KMS-11 (cell line): Measurements from ENCODE around the gene KRT75.

ENCODE experiments used
- H2AFZ ChIP-seq: fragments of 200-600 bp; sonication (generic); 2 replicates; pipeline ENCODE4 v1.6.1; 2016; ENCODE audit warnings: antibody characterized with exemption, mixed run types, low read depth
- H3K27ac ChIP-seq: fragments of 200-600 bp; sonication (generic); 2 replicates; pipeline ENCODE4 v1.6.1; 2016; ENCODE audit warnings: mild to moderate bottlenecking, mixed run types
- H3K27me3 ChIP-seq: fragments of 200-600 bp; sonication (generic); 2 replicates; pipeline ENCODE4 v1.6.1; 2017; ENCODE audit warnings: mild to moderate bottlenecking, low read depth, mixed run types, moderate library complexity; ENCODE audit not compliant: insufficient read depth
- H3K36me3 ChIP-seq: fragments of 200-600 bp; sonication (generic); 2 replicates; pipeline ENCODE4 v1.6.1; 2017; ENCODE audit warnings: mild to moderate bottlenecking, mixed run types; ENCODE audit not compliant: insufficient read depth
- H3K4me1 ChIP-seq: fragments of 200-600 bp; sonication (generic); 2 replicates; pipeline ENCODE4 v1.6.1; 2016; ENCODE audit warnings: mild to moderate bottlenecking, low read depth, mixed run types; ENCODE audit not compliant: poor library complexity, severe bottlenecking
- H3K4me2 ChIP-seq: fragments of 200-600 bp; sonication (generic); 2 replicates; pipeline ENCODE4 v1.7.0; 2016; ENCODE audit warnings: mild to moderate bottlenecking, mixed run types
- H3K4me3 ChIP-seq: fragments of 200-600 bp; sonication (generic); IDR thresholded peaks from 2 replicates; pipeline ENCODE4 v1.6.1; 2017; ENCODE audit warnings: low read depth, low read length, mixed read lengths; ENCODE audit not compliant: insufficient read depth
- H3K79me2 ChIP-seq: fragments of 200-600 bp; sonication (generic); 2 replicates; pipeline ENCODE4 v1.6.1; 2016; ENCODE audit warnings: low read depth, mixed run types; ENCODE audit not compliant: insufficient read depth
- H3K9ac ChIP-seq: fragments of 200-600 bp; sonication (generic); 2 replicates; pipeline ENCODE4 v1.6.1; 2016; ENCODE audit warnings: mild to moderate bottlenecking, mixed run types
- H4K20me1 ChIP-seq: fragments of 200-600 bp; sonication (generic); 2 replicates; pipeline ENCODE4 v1.6.1; 2016; ENCODE audit warnings: mild to moderate bottlenecking, mixed run types; ENCODE audit not compliant: insufficient read depth
- CTCF ChIP-seq: fragments of 200-600 bp; sonication (generic); conservative IDR thresholded peaks from 2 replicates; pipeline ENCODE4 v1.6.1; 2017; ENCODE audit warnings: low read depth, mild to moderate bottlenecking, antibody characterized with exemption, low read length, moderate library complexity, mixed read lengths

The KRT75 gene

GRCh38 chr12:52427083-52427482 lies 7.1 kb downstream of the KRT75 start:
- H3K4me3 ChIP-seq, result no peak overlapping the region
- peaks cover 44% of the 10 kb centered on the region for H3K27me3 ChIP-seq
- no peak overlapping the region for H2AFZ ChIP-seq

DNA sequence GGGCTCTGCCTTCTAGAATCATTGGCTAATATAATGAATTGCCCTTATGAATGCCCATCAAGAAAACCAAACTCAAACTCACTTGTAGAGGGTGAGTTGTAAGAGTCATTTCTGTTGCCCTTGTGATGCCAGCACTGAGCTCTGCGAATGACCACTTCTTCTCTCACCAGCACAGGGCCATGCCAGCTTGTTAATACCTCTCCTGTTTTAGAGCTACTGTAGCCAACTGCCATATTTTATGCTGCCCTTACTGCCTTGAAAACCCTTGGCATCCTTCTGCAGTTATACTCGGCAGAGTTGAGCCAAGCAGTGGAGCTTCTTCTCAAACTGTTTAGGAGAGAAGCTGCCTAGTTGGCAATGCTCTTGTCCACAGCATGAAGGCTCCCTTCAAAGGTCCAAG lies 8.1 kb downstream of the KRT75 start:
- H3K4me2 ChIP-seq, result no peak overlapping the region
- no peak overlapping the region for H3K27ac ChIP-seq
- H4K20me1 ChIP-seq, result no peaks in the 10 kb centered on the region
- no peak overlapping the region for H2AFZ ChIP-seq
- no peaks in the 10 kb centered on the region for H3K36me3 ChIP-seq
- H3K79me2 ChIP-seq, result no peaks in the 10 kb centered on the region
- no peak overlapping the region for H3K4me3 ChIP-seq
- no peak for TF ChIP-seq CTCF
- H3K27me3 ChIP-seq, result peaks cover 34% of the 10 kb centered on the region; the same call in 1 of the 2 replicates
- H3K4me1 ChIP-seq, result no peaks in the 10 kb centered on the region
- H3K9ac ChIP-seq, result no peak overlapping the region

More at GRCh38 chr12:52427083-52427482, 7.1 kb downstream of the KRT75 start:
- Histone ChIP-seq H3K4me2 (no peak overlapping the region), H3K36me3 (no peaks in the 10 kb centered on the region), H4K20me1 (no peaks in the 10 kb centered on the region), H3K79me2 (no peaks in the 10 kb centered on the region), H3K27ac (no peak overlapping the region), H3K4me1 (no peaks in the 10 kb centered on the region), H3K9ac (no peak overlapping the region)
- TF ChIP-seq CTCF, result no peak

- Histone ChIP-seq H4K20me1 (no peaks in the 10 kb centered on the region), H3K27ac (no peak overlapping the region), H3K4me1 (no peaks in the 10 kb centered on the region), H3K4me3 (no peak overlapping the region), H3K4me2 (no peak overlapping the region), H3K27me3 (peaks cover 28% of the 10 kb centered on the region; the same call in 1 of the 2 replicates), H3K36me3 (no peaks in the 10 kb centered on the region), H2AFZ (no peak overlapping the region), H3K79me2 (no peaks in the 10 kb centered on the region), H3K9ac (no peak overlapping the region)
- no peak for TF ChIP-seq CTCF
Observed at GRCh38 chr12:52425466-52425865, 8.7 kb downstream of the KRT75 start.

- Histone ChIP-seq H3K79me2 (no peaks in the 10 kb centered on the region), H2AFZ (no peak overlapping the region), H3K4me3 (no peak overlapping the region), H4K20me1 (no peaks in the 10 kb centered on the region), H3K36me3 (no peaks in the 10 kb centered on the region), H3K4me2 (no peak overlapping the region), H3K9ac (no peak overlapping the region), H3K27ac (no peak overlapping the region), H3K27me3 (peaks cover 18% of the 10 kb centered on the region; the same call in 1 of the 2 replicates), H3K4me1 (no peaks in the 10 kb centered on the region)
- no peak for TF ChIP-seq CTCF
Observed at GRCh38 chr12:52423661-52424500, 10.3 kb downstream of the KRT75 start.
